Measurements from ENCODE around the gene PRKCI.
"Not testable (repeated sequence)": the region's sequence is repeated elsewhere in the genome, so short reads cannot be mapped to it uniquely, and the experiment has no call there.

PRKCI gene

GRCh38 chr3:170221924-170222646 lies at the start of gene PRKCI:
TSS of gene PRKCI (plus strand) at chr3:170222424. CDS start at chr3:170222670, 246 bp downstream.
- DNase-seq (ENCODE audit: low spot score), result peak; percentile 96

GRCh38 chr3:170178651-170179050 lies 43.6 kb upstream of the PRKCI start:
- no peak for DNase-seq (ENCODE audit: low spot score)

- DNase-seq (ENCODE audit: low spot score), result no peak
Observed at GRCh38 chr3:170179432-170179831, 42.8 kb upstream of the PRKCI start.

GRCh38 chr3:170180079-170180907 lies 41.9 kb upstream of the PRKCI start:
- no peak for DNase-seq (ENCODE audit: low spot score)

- DNase-seq (ENCODE audit: low spot score), result peak; percentile 99
Observed at GRCh38 chr3:170180908-170181885, 41.0 kb upstream of the PRKCI start, which contains the start of gene PHC3. TSS of gene PHC3 (minus strand) at chr3:170181733. CDS start at chr3:170181715, 18 bp downstream.

GRCh38 chr3:170189398-170190256 lies 32.6 kb upstream of the PRKCI start:
- no peak for DNase-seq (ENCODE audit: low spot score)

GRCh38 chr3:170195759-170196158 lies 26.5 kb upstream of the PRKCI start:
- not testable (repeated sequence) for DNase-seq (ENCODE audit: low spot score)

GRCh38 chr3:170196833-170197232 lies 25.4 kb upstream of the PRKCI start:
- DNase-seq (ENCODE audit: low spot score), result no peak

GRCh38 chr3:170200987-170201386 lies 21.2 kb upstream of the PRKCI start:
- DNase-seq (ENCODE audit: low spot score), result no peak

- DNase-seq (ENCODE audit: low spot score), result no peak
Observed at GRCh38 chr3:170201527-170201926, 20.7 kb upstream of the PRKCI start.

GRCh38 chr3:170203457-170203856 lies 18.8 kb upstream of the PRKCI start:
- DNase-seq (ENCODE audit: low spot score), result no peak

GRCh38 chr3:170204023-170204472 lies 18.2 kb upstream of the PRKCI start:
- DNase-seq (ENCODE audit: low spot score), result no peak

- DNase-seq (ENCODE audit: low spot score), result no peak
Observed at GRCh38 chr3:170204509-170204908, 17.7 kb upstream of the PRKCI start.

- no peak for DNase-seq (ENCODE audit: low spot score)
Observed at GRCh38 chr3:170205302-170205701, 16.9 kb upstream of the PRKCI start.

- DNase-seq (ENCODE audit: low spot score), result not testable (repeated sequence)
Observed at GRCh38 chr3:170206164-170206762, 16.0 kb upstream of the PRKCI start.

- no peak for DNase-seq (ENCODE audit: low spot score)
Observed at GRCh38 chr3:170207717-170208116, 14.5 kb upstream of the PRKCI start.

- no peak for DNase-seq (ENCODE audit: low spot score)
Observed at GRCh38 chr3:170211668-170212067, 10.6 kb upstream of the PRKCI start.

GRCh38 chr3:170219850-170220249 lies 2.4 kb upstream of the PRKCI start:
- DNase-seq (ENCODE audit: low spot score), result no peak

GRCh38 chr3:170220871-170221270 lies 1.4 kb upstream of the PRKCI start:
- DNase-seq (ENCODE audit: low spot score), result no peak

Measured in D341Med (cell line).